CD14-positive monocyte (primary cell): Measurements from ENCODE around the gene SFMBT2. TPM values are rescaled to one million over a fixed set of nuclear protein-coding genes. Genes with fewer than 3 reads are reported as not detected.

ENCODE experiments used
- DNase-seq, 3 donors: peaks; one replicate each; pipeline ENCODE4 v3.0.0-alpha.2; 2011 to 2022
- H2AFZ ChIP-seq: 2 replicates; pipeline ENCODE4 v1.6.0; 2012; ENCODE audit warnings: mild to moderate bottlenecking, low read depth, low read length, inconsistent platforms; ENCODE audit not compliant: insufficient read depth, poor library complexity, severe bottlenecking
- H3K27ac ChIP-seq, 2 donors: 1 replicate in 1 of 2; 2 replicates in 1 of 2; pipeline ENCODE4 v1.5.1; 2012 to 2013; ENCODE audit warnings: low read length in 2 of 2, control low read depth in 1 of 2, inconsistent platforms in 1 of 2, low read depth in 1 of 2, mild to moderate bottlenecking in 1 of 2
- H3K27me3 ChIP-seq, 2 donors: one replicate each; pipeline versions ENCODE4 v1.6.0 to v1.6.1; 2011 to 2013; ENCODE audit warnings: low read length in 2 of 2; ENCODE audit not compliant: control insufficient read depth in 2 of 2, insufficient read depth in 2 of 2
- H3K36me3 ChIP-seq, 2 donors: replicated peaks in 1 of 2; 1 replicate in 1 of 2; 2 replicates in 1 of 2; pipeline versions ENCODE4 v1.5.1 to v1.6.1; 2012 to 2013; ENCODE audit warnings: low read length in 2 of 2, control low read depth in 1 of 2, inconsistent platforms in 1 of 2, mild to moderate bottlenecking in 1 of 2; ENCODE audit not compliant: insufficient read depth in 2 of 2, control insufficient read depth in 1 of 2
- H3K4me1 ChIP-seq, 2 donors: 1 replicate in 1 of 2; 2 replicates in 1 of 2; pipeline versions ENCODE4 v1.5.1 to v1.6.1; 2012 to 2013; ENCODE audit warnings: low read length in 2 of 2, control low read depth in 1 of 2, inconsistent platforms in 1 of 2, mild to moderate bottlenecking in 1 of 2, moderate library complexity in 1 of 2; ENCODE audit not compliant: insufficient read depth in 2 of 2, control insufficient read depth in 1 of 2
- H3K4me2 ChIP-seq: replicated peaks from 2 replicates; pipeline ENCODE3; 2012; ENCODE audit warnings: low read length, moderate library complexity, mild to moderate bottlenecking; ENCODE audit not compliant: poor library complexity, severe bottlenecking; ENCODE audit errors: extremely low read depth
- H3K4me3 ChIP-seq, 3 experiments: fragments of 200-600 bp in 1 of 3; sonication (generic) in 1 of 3; replicated peaks in 1 of 3; 1 replicate in 2 of 3; 2 replicates in 1 of 3; pipeline ENCODE4 v1.5.1; 2011 to 2013; ENCODE audit warnings: low read length in 3 of 3, mild to moderate bottlenecking in 3 of 3, control low read depth in 2 of 3, low read depth in 2 of 3, inconsistent platforms in 1 of 3, moderate library complexity in 1 of 3
- H3K79me2 ChIP-seq: 2 replicates; pipeline ENCODE4 v1.6.0; 2012; ENCODE audit warnings: mild to moderate bottlenecking, control low read depth, inconsistent platforms, low read length, moderate library complexity; ENCODE audit not compliant: insufficient read depth
- H3K9ac ChIP-seq: 2 replicates; pipeline ENCODE4 v1.6.0; 2017; ENCODE audit warnings: low read length, mild to moderate bottlenecking; ENCODE audit not compliant: insufficient read depth, poor library complexity, severe bottlenecking
- H3K9me3 ChIP-seq, 2 donors: replicated peaks in 1 of 2; 1 replicate in 1 of 2; 2 replicates in 1 of 2; pipeline versions ENCODE4 v1.5.1 to v1.6.1; 2012 to 2013; ENCODE audit warnings: low read length in 2 of 2, control low read depth in 1 of 2; ENCODE audit not compliant: control insufficient read depth in 1 of 2, insufficient read depth in 1 of 2
- H4K20me1 ChIP-seq: 2 replicates; pipeline ENCODE4 v1.6.0; 2012; ENCODE audit warnings: mild to moderate bottlenecking, low read length, control low read depth, moderate library complexity; ENCODE audit not compliant: insufficient read depth
- H3K27ac Mint-ChIP-seq, 7 donors: one replicate each; pipeline ENCODE4 v1.8.0; 2020; ENCODE audit warnings: mild to moderate bottlenecking in 7 of 7, mixed read lengths in 7 of 7, moderate library complexity in 6 of 7, inconsistent platforms in 2 of 7
- H3K27me3 Mint-ChIP-seq, 3 donors: one replicate each; pipeline ENCODE4 v1.8.0; 2021 to 2022; ENCODE audit warnings: low read depth in 3 of 3, mild to moderate bottlenecking in 3 of 3, mixed read lengths in 3 of 3, moderate library complexity in 3 of 3, inconsistent platforms in 1 of 3
- H3K36me3 Mint-ChIP-seq, 2 donors: one replicate each; pipeline ENCODE4 v1.8.0; 2020; ENCODE audit warnings: mixed read lengths in 2 of 2, inconsistent platforms in 1 of 2, mild to moderate bottlenecking in 1 of 2
- H3K4me1 Mint-ChIP-seq: one replicate; pipeline ENCODE4 v1.8.0; 2020; ENCODE audit warnings: mild to moderate bottlenecking, mixed read lengths
- H3K4me3 Mint-ChIP-seq, 2 donors: one replicate each; pipeline ENCODE4 v1.8.0; 2020; ENCODE audit warnings: mild to moderate bottlenecking in 2 of 2, mixed read lengths in 2 of 2, moderate library complexity in 1 of 2
- H3K9me3 Mint-ChIP-seq, 7 donors: one replicate each; pipeline ENCODE4 v1.8.0; 2020 to 2022; ENCODE audit warnings: mixed read lengths in 7 of 7, mild to moderate bottlenecking in 6 of 7, moderate library complexity in 6 of 7, inconsistent platforms in 2 of 7
- CTCF ChIP-seq: fragments of 200-600 bp; IDR thresholded peaks from one replicate; pipeline ENCODE4 v1.8.0; 2022; ENCODE audit warnings: antibody characterized with exemption, mild to moderate bottlenecking
- whole genome bisulfite sequencing: methylation state at CpG from one replicate; pipeline ENCODE4 v1.1.5; 2013; ENCODE audit warnings: missing lambda C conversion rate; ENCODE audit not compliant: insufficient coverage; 5-methylcytosine and 5-hydroxymethylcytosine counted together
- intact Hi-C, 2 donors: fragments of 100-400 bp; cut with micrococcal nuclease; formaldehyde crosslinking; loops; one replicate each; pipeline versions ENCODE4 v1.15.0 to v1.15.1; 2023
- polyA plus RNA-seq, 3 donors: library from polyadenylated mRNA; depleted of rRNA in 1 of 3; unstranded in 2 of 3; stranded (reverse) in 1 of 3; fragments of 300-500 nt in 2 of 3; fragments of >200 nt in 1 of 3; fragmentation: Illumina TruSeq in 2 of 3; gene quantifications; 1 replicate in 2 of 3; 2 replicates in 1 of 3; pipeline ENCODE4 v1.2.3, GENCODE V29; 2012 to 2021

Gene SFMBT2
- polyA plus RNA-seq, 3 donors: 0.53 to 10.9 (median 1.6) TPM

- H3K79me2 ChIP-seq: no peaks in the 10 kb centered on the region
- H3K36me3 ChIP-seq: no peaks in the 10 kb centered on the region
- no peaks in the 10 kb centered on the region for H3K9me3 ChIP-seq
- no peaks in the 10 kb centered on the region for H4K20me1 ChIP-seq
- no peak overlapping the region for H2AFZ ChIP-seq
- intact Hi-C loops: no loop called here
- H3K9ac ChIP-seq: no peak overlapping the region
- no peak for DNase-seq
- no peak overlapping the region for H3K4me3 ChIP-seq
- Mint-ChIP-seq H3K27ac (no peak overlapping the region), H3K27me3 (peaks cover 0 to 7% (median 4%) of the 10 kb centered on the region in 3 donors), H3K9me3 (peaks cover 0 to 8% (median 1%) of the 10 kb centered on the region in 7 donors), H3K4me3 (no peak overlapping the region), H3K36me3 (no peaks in the 10 kb centered on the region), H3K4me1 (peaks cover 2% of the 10 kb centered on the region)
- no peak overlapping the region for H3K4me2 ChIP-seq
- 100% methylated on average over 3 of the region's 5 CpGs for WGBS
- H3K27ac ChIP-seq: no peak overlapping the region
- no peaks in the 10 kb centered on the region for H3K4me1 ChIP-seq
- no peak for TF ChIP-seq CTCF
- H3K27me3 ChIP-seq: no peaks in the 10 kb centered on the region
Observed at GRCh38 chr10:7425691-7426090, 14.9 kb upstream of the SFMBT2 start.

- no peak overlapping the region for H3K9ac ChIP-seq
- no peaks in the 10 kb centered on the region for H4K20me1 ChIP-seq
- no peaks in the 10 kb centered on the region for H3K36me3 Mint-ChIP-seq
- H3K79me2 ChIP-seq: no peaks in the 10 kb centered on the region
- no peak for TF ChIP-seq CTCF
- H3K27me3 ChIP-seq: no peaks in the 10 kb centered on the region
- H3K4me3 ChIP-seq: no peak overlapping the region
- no peak overlapping the region for H3K27ac Mint-ChIP-seq
- peaks cover 0 to 7% (median 4%) of the 10 kb centered on the region in 3 donors for H3K27me3 Mint-ChIP-seq
- no peak for DNase-seq
- H3K4me3 Mint-ChIP-seq: no peak overlapping the region
- H3K9me3 ChIP-seq: no peaks in the 10 kb centered on the region
- H3K4me2 ChIP-seq: no peak overlapping the region
- intact Hi-C loops: no loop called here
- no peak overlapping the region for H3K27ac ChIP-seq
- WGBS: no CpG with 5 or more reads among the region's 3 CpGs
- no peak overlapping the region for H2AFZ ChIP-seq
- no peaks in the 10 kb centered on the region for H3K36me3 ChIP-seq
- peaks cover 0 to 6% (median 1%) of the 10 kb centered on the region in 7 donors for H3K9me3 Mint-ChIP-seq
- H3K4me1 Mint-ChIP-seq: peaks cover 2% of the 10 kb centered on the region
- no peaks in the 10 kb centered on the region for H3K4me1 ChIP-seq
Observed at GRCh38 chr10:7424919-7425318, 14.1 kb upstream of the SFMBT2 start.
